SU-DHL-6 (cell line): ENCODE results near the gene KLF11.

ENCODE experiments used
- H2AFZ ChIP-seq: fragments of 200-600 bp; sonication (generic); 2 replicates; pipeline ENCODE4 v1.6.1; 2014; ENCODE audit warnings: low read depth, mild to moderate bottlenecking, moderate library complexity, mixed read lengths, antibody characterized with exemption, low read length; ENCODE audit not compliant: severe bottlenecking
- H3F3A ChIP-seq: fragments of 200-600 bp; shearing (Covaris generic); 2 replicates; pipeline ENCODE4 v1.6.0; 2016; ENCODE audit warnings: antibody characterized with exemption, mild to moderate bottlenecking; ENCODE audit not compliant: insufficient read depth
- H3K27ac ChIP-seq: fragments of 200-600 bp; sonication (generic); 2 replicates; pipeline ENCODE4 v1.5.1; 2016; ENCODE audit warnings: low read depth, mild to moderate bottlenecking, low read length, moderate library complexity, mixed read lengths
- H3K27me3 ChIP-seq: fragments of 200-600 bp; sonication (generic), shearing (Covaris generic); 2 replicates; pipeline ENCODE4 v1.6.0; 2014; ENCODE audit warnings: mild to moderate bottlenecking, low read length
- H3K36me3 ChIP-seq: fragments of 200-600 bp; sonication (generic); 2 replicates; pipeline ENCODE4 v1.6.1; 2014; ENCODE audit warnings: mild to moderate bottlenecking, low read length, mixed read lengths
- H3K4me2 ChIP-seq: fragments of 300-600, 200-600 bp; shearing (Covaris generic), sonication (generic); 2 replicates; pipeline ENCODE4 v1.6.0; 2014; ENCODE audit warnings: low read length, low read depth, mild to moderate bottlenecking; ENCODE audit not compliant: poor library complexity, severe bottlenecking
- H3K4me3 ChIP-seq: fragments of 200-600 bp; sonication (generic); 2 replicates; pipeline ENCODE4 v1.5.1; 2014; ENCODE audit warnings: antibody characterized with exemption, low read length, mild to moderate bottlenecking, mixed read lengths; ENCODE audit not compliant: insufficient read depth, poor library complexity, severe bottlenecking
- H3K79me2 ChIP-seq: fragments of 200-600 bp; sonication (generic); 2 replicates; pipeline ENCODE4 v1.6.1; 2014; ENCODE audit warnings: mild to moderate bottlenecking, low read length, moderate library complexity; ENCODE audit not compliant: insufficient read depth
- H3K9ac ChIP-seq: fragments of 200-600 bp; sonication (generic); 2 replicates; pipeline ENCODE4 v1.7.0; 2014; ENCODE audit warnings: mild to moderate bottlenecking, low read length
- H3K9me2 ChIP-seq: fragments of 200-600 bp; sonication (generic); replicated peaks from 2 replicates; pipeline ENCODE4 v1.6.1; 2014; ENCODE audit warnings: low read length; ENCODE audit not compliant: insufficient read depth
- H3K9me3 ChIP-seq: fragments of 200-600 bp; sonication (generic); 2 replicates; pipeline ENCODE4 v1.6.1; 2014; ENCODE audit warnings: low read length, mixed read lengths; ENCODE audit not compliant: insufficient read depth
- H4K20me1 ChIP-seq: fragments of 200-600 bp; sonication (generic); 2 replicates; pipeline ENCODE4 v1.6.1; 2014; ENCODE audit warnings: low read depth, mild to moderate bottlenecking, antibody characterized with exemption, low read length, moderate library complexity, mixed read lengths
- CTCF ChIP-seq: fragments of 200-600 bp; sonication (generic); IDR thresholded peaks from one replicate; pipeline ENCODE4 v1.5.1; 2017; ENCODE audit warnings: antibody characterized with exemption, mild to moderate bottlenecking, low read length, moderate library complexity; ENCODE audit not compliant: insufficient read depth, poor library complexity, severe bottlenecking
- EZH2phosphoT487 ChIP-seq: fragments of 200-600 bp; sonication (generic), shearing (Covaris generic); conservative IDR thresholded peaks from 2 replicates; pipeline ENCODE4 v1.6.1; 2018; ENCODE audit warnings: mild to moderate bottlenecking, antibody characterized with exemption, low read length, moderate library complexity, mixed read lengths

Gene KLF11

DNA sequence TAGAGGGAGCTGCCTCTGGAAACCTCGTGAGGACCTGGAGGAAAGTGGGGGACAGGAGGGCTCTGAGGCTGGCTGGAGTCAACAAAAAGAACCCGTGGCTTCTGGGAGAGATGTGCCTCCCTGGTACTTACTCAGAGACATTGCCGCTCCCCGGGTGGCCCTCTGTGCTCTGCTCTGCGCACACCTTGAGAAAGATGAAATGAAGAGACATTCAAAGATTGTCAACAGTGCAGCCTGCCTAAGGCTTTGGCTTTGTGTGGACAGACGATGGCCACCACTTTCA is 22.4 kb downstream of the KLF11 start:
- Histone ChIP-seq H3K36me3 (no peaks in the 10 kb centered on the region), H3K9me3 (peaks cover 9% of the 10 kb centered on the region; the same call in 1 of the 2 replicates), H3K9me2 (no peaks in the 10 kb centered on the region), H3K4me2 (no peak overlapping the region), H3K27ac (no peak overlapping the region), H3K4me3 (no peak overlapping the region), H4K20me1 (no peaks in the 10 kb centered on the region), H3F3A (no peaks in the 10 kb centered on the region), H3K9ac (no peak overlapping the region), H2AFZ (no peak overlapping the region), H3K79me2 (no peaks in the 10 kb centered on the region), H3K27me3 (no peaks in the 10 kb centered on the region)
- TF ChIP-seq EZH2phosphoT487 (no peak), CTCF (no peak)

- Histone ChIP-seq H3K36me3 (no peaks in the 10 kb centered on the region), H3K9me3 (peaks cover 9% of the 10 kb centered on the region; the same call in 1 of the 2 replicates), H3K4me2 (no peak overlapping the region), H3K9me2 (no peaks in the 10 kb centered on the region), H3K27ac (no peak overlapping the region), H4K20me1 (no peaks in the 10 kb centered on the region), H3K79me2 (no peaks in the 10 kb centered on the region), H3K4me3 (no peak overlapping the region), H3K9ac (no peak overlapping the region), H3K27me3 (no peaks in the 10 kb centered on the region), H2AFZ (no peak overlapping the region), H3F3A (no peaks in the 10 kb centered on the region)
- TF ChIP-seq EZH2phosphoT487: no peak
- TF ChIP-seq CTCF: no peak
These were observed 24.0 kb downstream of the KLF11 start for GRCh38 chr2:10067330-10067729.

DNA sequence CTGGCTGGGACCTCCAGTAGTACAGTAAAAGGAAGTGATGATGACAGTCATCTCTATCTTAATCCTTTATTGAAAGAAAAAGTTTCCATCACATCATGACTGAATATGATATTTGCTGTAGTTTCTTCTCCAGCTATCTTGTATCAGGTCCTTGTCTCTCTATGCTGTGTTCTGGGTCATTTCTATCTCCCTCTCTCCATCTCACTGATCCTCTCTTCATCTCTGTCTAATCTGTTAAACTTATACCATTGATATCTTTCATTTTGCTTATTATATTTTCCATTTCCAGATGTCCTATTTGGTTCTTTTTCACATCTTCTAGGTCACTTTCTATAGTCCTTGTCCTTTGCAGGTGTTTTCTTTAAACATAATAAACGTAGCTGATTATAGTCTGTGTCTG is 24.5 kb downstream of the KLF11 start:
- H2AFZ ChIP-seq: no peak overlapping the region
- H3K9me2 ChIP-seq: no peaks in the 10 kb centered on the region
- TF ChIP-seq EZH2phosphoT487 (no peak), CTCF (no peak)
- H3F3A ChIP-seq: no peaks in the 10 kb centered on the region
- no peaks in the 10 kb centered on the region for H3K79me2 ChIP-seq
- peaks cover 9% of the 10 kb centered on the region; the same call in 1 of the 2 replicates for H3K9me3 ChIP-seq
- H3K9ac ChIP-seq: no peak overlapping the region
- no peaks in the 10 kb centered on the region for H4K20me1 ChIP-seq
- no peak overlapping the region for H3K27ac ChIP-seq
- H3K4me2 ChIP-seq: no peak overlapping the region
- H3K36me3 ChIP-seq: no peaks in the 10 kb centered on the region
- H3K4me3 ChIP-seq: no peak overlapping the region
- no peaks in the 10 kb centered on the region for H3K27me3 ChIP-seq

DNA sequence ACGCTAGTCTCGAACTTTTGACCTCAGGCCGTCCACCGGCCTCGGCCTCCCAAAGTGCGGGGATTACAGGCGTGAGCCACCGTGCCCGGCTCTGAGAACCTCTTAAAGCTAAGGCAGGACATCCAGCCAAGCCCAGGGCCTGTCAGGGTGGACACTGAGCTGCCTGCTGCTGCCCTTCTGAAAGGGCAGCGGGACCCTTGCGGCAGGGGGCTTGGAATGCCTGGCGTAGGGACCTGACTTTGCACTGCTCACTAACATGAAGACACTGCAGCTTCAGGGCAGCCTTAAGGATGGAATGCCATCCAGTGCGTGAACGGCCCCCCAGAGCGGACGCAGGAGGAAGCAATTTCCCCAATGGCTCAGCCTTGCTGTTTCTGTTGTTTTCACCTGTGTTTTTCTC is 27.8 kb downstream of the KLF11 start:
- Histone ChIP-seq H3K27ac (no peak overlapping the region), H4K20me1 (no peaks in the 10 kb centered on the region), H3K79me2 (no peaks in the 10 kb centered on the region), H3K4me3 (no peak overlapping the region), H3K36me3 (no peaks in the 10 kb centered on the region), H2AFZ (no peak overlapping the region), H3F3A (no peaks in the 10 kb centered on the region), H3K9ac (no peak overlapping the region), H3K27me3 (no peaks in the 10 kb centered on the region), H3K4me2 (no peak overlapping the region), H3K9me2 (no peaks in the 10 kb centered on the region), H3K9me3 (peaks cover 9% of the 10 kb centered on the region; the same call in 1 of the 2 replicates)
- TF ChIP-seq EZH2phosphoT487 (no peak), CTCF (no peak)
